ENCODE measurements around the gene NEUROG1.
"Not testable (repeated sequence)": the region's sequence is repeated elsewhere in the genome, so short reads cannot be mapped to it uniquely, and the experiment has no call there.

DNA sequence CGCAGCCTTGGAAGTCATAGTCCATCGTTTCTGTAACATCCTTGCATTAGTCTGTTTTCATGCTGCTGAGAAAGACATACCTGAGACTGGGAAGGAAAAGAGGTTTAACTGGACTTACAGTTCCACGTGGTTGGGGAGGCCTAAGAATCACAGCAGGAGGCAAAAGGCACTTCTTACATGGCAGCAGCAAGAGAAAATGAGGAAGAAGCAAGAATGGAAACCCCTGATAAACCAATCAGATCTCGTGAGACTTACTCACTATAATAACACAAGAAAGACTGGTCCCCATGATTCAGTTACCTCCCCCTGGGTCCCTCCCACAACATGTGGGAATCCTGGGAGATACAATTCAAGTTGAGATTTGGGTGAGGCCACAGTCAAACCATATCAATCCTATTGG is 40.2 kb downstream of the NEUROG1 start:
- TF ChIP-seq, protein P1, sequence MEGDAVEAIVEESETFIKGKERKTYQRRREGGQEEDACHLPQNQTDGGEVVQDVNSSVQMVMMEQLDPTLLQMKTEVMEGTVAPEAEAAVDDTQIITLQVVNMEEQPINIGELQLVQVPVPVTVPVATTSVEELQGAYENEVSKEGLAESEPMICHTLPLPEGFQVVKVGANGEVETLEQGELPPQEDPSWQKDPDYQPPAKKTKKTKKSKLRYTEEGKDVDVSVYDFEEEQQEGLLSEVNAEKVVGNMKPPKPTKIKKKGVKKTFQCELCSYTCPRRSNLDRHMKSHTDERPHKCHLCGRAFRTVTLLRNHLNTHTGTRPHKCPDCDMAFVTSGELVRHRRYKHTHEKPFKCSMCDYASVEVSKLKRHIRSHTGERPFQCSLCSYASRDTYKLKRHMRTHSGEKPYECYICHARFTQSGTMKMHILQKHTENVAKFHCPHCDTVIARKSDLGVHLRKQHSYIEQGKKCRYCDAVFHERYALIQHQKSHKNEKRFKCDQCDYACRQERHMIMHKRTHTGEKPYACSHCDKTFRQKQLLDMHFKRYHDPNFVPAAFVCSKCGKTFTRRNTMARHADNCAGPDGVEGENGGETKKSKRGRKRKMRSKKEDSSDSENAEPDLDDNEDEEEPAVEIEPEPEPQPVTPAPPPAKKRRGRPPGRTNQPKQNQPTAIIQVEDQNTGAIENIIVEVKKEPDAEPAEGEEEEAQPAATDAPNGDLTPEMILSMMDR (IDR thresholded peaks at IDR 0.05 in 4 of 5, conservative IDR thresholded peaks at IDR 0.05 in 1 of 5): not testable (repeated sequence)
- TF ChIP-seq POLR2A (IDR thresholded peaks at IDR 0.05): not testable (repeated sequence)

Data from gastrocnemius medialis (tissue), 4 donors.